GM19328 (cell line): ENCODE results near the gene CNGA3.

Experiments
- ATAC-seq: cut with Tn5 transposase; IDR thresholded peaks from one replicate; pipeline ENCODE4 v1.9.1; 2021; ENCODE audit warnings: mild to moderate bottlenecking, moderate library complexity; ENCODE audit not compliant: unreplicated experiment

CNGA3 gene

DNA sequence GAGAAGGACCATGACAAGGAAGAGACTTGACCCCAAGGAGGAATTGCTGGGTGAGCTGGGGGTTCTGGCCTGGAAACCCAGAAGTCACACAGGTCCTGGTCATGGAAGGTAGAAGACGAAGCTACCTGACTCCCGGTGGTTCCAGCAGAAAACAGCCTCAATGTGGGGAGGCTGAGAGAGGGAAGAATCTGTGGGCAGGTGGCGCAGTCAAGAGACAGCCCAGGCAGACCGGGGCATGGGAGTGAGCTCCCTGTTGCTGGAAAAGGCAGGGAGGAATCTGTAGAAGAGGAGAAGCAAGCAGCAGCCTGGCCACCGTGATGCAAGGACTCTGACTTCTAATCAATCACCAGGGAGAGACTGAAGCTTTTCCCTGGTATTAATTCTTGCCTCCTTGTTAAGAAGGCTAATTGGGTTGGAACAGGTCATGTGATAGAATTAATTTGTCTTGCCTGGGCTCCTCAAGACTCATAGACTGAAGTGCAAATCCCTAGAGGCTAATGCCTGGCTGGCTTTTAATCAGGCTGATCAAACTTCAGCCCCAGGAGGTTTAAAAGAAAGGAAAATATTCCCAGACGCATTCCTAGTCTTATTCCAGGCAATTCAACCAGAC, 30.1 kb downstream of the CNGA3 start:
- no peak for ATAC-seq

DNA sequence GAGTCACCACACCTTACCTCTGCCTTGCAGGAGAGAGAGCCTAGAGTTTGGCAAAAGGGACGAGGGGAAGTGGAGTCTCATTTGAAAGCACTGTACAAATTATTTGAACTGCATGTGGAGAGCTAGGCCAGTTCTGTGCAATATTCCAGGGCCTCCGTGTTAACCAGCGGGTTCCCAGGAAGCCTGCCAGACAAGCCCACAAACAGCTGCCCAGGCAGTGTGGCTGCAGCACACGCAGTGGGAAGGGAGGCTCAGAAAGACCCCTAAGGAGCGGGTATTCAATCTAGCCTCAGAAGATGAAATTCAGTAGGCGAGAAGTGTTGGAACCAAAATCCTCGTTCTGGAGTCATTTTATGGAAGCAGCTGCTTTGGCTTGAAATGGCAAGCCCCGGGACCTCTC, 30.7 kb downstream of the CNGA3 start:
- no peak for ATAC-seq

DNA sequence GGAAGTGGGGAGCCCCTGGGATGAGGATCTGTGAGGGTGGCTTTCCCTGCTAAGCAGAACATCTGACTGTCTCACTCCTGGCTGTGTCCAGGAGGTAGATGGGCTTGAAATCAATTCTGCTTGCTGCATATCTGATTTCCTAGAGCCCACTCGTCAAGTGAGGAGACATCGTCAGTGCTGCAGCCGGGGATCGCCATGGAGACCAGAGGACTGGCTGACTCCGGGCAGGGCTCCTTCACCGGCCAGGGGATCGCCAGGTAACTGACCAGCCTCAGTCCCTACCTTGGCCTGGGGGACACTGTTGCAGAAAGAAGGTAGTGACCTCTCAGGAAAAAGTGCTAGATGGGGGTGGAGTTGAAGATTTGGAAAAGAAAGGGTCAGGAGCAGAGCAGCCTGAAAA, 31.3 kb downstream of the CNGA3 start:
- no peak for ATAC-seq

DNA sequence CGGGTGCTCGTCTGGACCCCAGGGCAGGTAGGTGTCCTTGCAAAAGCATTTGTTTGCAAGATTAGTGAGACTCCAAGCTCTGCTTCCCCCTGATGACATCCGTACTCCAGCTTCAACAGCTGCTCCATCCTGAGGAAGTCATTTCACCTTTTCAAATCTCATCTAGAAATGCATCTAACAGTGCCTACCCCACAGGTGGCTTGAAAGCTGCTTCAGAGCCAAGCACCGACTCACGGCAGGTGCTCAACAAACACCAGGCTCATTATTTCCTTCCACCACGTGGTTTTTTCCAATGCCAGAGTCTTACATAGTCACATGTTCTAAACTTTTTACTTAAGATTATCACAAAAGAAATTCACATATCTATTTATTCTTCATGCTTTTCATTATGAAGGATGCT, 31.9 kb downstream of the CNGA3 start:
- ATAC-seq: no peak

DNA sequence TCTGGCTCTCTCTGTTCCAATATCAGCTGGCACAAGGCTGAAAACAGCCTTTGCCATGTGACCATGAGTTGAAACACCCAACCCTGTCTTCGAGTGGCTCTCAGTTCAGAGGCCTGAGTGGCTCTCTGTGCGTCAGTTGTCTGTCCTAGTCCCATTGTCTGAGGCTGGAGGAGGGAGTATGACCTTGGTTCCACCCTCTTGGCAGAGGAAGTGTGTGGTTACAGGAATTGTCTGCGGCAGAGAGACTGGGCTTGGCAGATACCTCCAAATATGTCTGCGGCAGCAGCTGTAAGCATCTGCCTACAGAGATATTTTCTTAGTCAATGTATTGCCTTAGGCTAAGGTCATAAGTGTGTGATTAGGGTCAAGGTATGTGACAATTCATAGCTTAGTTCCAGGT, 32.6 kb downstream of the CNGA3 start:
- ATAC-seq: no peak

DNA sequence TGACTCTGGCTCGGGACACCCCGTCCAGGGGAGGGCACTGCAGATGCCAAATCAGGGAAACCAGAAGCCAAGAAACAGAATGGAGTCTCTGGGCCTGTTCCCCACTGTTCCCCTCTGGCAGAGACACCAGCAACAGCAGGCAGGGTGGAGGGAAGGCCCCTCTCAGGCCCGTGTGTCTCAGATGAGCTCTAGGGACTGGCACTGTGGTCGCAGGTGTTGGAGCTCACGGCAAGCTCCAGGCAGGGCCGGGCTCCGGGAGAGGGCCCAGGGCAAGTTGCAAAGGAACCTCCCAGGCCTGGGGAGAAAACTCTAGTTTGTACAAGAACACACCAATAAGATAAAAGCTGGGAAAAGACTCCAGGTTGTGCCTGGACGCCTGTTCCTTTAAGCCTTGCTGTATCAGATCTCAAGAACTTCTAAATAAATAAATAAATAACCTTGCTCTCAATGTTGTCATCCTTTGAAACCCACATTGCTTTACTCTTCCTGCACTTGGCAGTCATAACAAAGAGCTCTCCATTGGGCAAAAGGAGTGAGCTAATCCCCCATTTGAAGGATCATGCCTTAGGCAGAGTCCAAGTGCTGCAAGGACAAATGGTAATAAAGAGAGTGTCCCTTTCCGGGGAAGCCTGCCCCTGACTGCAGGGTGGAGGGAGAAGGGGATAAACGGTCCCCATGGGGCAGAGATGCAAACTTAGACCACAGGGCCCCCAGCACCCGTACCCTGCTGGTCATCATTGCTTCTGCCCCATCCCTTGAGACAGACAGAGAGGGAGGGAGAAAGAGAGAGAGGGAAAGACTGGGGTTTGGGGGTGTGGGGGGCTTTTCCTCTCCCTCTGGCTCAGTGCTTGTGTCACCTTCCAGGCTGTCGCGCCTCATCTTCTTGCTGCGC, 33.3 kb downstream of the CNGA3 start:
- ATAC-seq: no peak

DNA sequence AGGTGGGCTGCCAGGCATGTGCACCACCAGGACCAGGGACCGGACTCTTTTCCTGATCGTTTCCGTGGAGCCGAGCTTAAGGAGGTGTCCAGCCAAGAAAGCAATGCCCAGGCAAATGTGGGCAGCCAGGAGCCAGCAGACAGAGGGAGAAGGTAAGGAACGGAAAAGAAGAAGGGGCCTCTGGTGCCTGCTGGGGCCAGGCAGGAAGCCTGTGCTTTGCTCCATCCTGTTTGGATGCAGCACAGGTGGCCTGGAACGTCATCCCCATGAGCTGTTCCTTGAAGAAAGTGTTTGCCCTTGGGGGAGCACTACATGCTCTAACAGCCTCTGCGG, 33.9 kb downstream of the CNGA3 start:
- ATAC-seq: no peak

DNA sequence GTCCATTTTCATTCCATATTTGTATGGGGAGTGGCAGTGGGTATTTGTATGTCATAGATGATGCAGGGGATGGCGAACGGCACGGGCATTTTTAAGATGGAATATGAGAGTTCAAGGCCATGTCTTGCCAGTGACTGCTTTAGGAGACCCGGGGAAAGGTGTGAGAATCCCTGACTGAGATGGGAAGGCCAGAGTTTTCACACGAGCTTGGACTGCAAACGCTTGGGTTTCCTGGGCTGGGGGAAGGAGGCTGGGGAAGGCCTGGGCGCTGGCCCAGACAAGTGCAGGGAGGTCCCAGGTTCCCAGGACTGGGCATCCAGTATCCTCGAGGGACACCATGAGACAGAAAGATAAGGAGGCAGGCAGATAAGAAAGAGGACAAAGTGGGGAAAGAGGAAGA, 35.2 kb downstream of the CNGA3 start:
- no peak for ATAC-seq

DNA sequence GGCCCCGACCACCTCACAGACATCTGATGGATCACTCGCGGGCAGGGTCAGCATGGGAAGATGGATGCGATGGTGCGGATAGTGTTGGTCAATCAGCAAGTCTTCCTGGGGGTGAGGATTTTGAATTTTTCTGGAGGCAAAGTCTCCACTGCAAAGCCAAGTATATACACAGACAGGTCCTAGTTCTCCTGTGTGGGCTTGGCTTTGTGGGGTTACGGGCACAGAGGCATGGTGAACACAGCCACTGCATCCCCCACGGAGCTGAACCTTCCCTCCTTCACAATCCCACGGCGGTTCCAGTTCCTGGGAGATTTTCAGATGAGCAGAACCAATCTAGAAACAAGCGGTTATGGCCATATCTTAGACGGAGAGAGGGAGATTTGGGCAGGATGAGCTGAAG, 35.8 kb downstream of the CNGA3 start:
- no peak for ATAC-seq

DNA sequence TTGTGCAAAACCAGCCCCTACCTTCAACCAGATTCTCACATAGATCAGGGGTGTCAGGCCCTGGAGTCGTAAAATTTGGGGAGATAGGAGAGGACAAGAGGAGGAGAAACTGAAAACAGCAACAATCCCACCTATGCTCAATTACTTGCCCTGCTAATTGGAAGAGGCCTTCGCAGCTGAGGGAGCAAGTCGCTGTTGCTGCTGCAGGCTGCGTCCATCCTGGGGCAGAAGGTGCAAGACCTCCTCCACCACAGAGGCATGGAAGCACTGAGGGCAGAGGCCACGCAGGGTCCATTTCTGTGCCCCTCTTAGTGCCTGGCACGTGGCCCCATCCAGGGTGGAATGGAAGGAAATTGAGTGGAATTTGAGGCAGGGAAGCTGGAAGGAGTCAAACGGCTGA, 36.5 kb downstream of the CNGA3 start:
- no peak for ATAC-seq

DNA sequence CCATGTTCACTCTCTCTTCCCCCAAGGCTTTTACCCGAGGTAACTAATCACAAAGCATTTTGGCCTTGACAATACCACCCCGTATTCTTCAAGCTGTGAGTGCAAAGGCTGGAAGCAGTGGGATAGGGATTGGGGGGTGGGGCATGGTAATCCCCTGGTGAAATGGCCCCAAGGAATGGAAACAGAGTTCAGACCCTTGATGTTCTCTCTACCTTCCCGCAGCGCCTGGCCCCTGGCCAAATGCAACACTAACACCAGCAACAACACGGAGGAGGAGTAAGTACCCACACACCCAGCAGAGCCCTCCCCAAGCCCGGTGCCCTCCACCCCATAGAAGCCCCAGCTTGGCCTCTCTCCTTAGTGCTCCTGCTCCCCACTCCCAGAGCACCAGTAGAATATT, 36.9 kb downstream of the CNGA3 start:
- ATAC-seq: no peak

DNA sequence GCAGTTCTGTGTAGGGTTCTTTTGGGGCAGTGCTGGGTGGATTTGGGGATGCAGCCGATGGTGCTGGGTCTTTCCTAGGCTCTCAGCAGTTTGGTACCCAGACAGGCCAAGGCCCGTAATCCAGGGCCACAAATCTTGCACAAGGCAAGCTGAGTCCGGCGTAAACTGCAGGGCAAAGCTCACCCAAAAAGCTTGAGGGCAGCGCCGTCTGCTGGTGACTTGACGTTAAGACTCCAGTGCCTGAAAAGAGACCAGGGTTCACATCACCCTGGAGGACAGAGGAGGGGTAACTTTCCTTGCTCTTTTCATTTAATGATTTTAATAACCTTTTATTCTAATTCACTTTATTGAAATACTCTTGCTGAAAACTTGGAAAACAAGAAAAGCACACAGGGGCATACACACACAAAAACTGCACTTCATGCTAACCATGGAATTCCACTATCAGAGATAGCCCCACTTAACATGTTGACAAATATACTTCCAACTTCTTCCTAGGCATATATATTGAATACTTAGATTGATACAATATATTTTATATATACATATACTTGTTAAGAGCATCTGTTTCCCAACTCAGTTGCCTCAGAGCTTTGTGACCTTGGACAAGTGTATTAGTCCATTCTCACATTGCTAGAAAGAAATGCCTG, 38.9 kb downstream of the CNGA3 start:
- ATAC-seq: no peak

DNA sequence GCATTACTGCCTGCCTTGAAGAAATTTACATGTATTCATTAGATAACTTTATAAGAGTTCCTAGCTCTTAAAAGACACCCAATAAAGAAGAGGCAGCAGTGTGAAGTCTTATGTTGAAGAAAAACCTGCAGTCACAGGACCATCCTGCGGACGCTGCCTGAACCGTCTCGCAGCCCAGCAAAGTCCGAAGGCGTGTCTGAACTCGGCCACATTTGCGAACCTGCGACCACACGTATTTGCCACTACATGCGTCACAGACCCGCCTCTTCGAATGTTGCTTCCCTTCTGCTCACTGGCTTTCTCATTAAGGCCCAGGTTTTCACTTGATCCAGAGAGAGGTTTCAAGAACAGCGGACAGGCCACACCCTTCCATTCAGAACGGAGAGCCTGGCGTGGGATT, 41.2 kb downstream of the CNGA3 start:
- ATAC-seq: no peak

DNA sequence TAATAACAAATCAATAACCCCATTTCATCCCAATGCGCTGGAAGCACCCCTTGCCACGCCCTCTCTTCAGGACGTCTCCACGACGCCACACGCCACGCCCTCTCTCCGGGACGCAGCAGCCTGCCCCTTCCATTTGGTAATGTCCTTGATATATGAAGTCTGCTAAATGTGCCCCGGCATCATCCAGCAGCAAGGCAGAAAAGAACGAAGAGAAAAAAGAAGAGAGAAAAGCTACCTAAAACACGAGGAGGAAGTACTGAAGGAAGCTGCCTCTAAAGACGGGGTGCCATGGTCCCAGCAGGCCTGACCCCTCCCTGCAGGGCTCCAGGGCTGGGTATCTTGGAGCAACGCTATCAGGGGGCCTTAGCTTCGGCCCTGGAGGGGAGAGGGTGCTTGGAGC, 41.8 kb downstream of the CNGA3 start:
- no peak for ATAC-seq

DNA sequence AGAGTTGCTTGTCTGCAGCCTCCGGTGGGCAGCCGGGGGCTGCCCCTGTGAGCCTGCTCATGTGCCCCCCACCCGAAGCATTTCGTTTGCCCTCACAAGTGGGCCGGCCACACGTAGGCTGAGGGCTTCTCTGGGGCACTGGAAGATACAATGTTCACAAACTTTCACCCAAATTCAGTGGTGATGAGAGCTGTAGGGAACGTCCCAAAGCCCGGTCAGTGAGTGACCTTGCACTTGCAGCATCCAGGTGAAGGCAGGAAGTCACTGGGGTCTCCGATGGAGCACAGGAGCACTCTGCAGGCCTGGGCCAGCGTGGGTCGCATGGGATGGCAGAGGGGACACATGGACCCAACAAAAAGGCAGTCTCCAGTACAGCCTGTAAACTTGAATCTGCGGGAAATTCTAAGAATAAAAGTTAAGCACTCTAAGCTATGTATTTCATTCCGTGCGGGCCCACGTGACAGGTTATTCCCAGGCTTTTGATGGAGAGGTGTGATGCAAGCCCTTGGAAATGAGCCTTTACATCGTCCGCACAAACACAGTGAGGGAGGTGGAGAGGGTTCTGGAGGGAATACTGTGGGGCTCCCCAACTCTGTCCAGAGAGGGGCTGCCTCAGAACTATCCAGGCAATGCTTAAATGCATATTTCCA, 42.5 kb downstream of the CNGA3 start:
- ATAC-seq: no peak

DNA sequence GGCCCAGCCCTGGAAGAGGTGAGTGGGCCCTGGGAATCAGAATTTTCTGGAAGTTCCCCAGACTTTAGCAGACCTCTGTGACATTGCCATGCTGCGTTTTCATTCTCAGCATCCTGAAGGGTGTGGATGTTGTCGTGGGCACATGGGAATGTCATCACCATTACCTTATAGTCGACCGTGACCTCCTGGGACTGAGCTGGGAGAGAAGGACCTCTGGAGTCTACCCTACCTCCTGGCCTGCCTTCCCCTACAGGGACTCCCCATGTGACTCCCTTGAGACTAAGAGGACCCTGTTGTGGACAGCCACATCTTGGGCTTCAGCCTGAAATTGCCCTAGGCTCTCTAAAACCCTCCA, 43.0 kb downstream of the CNGA3 start:
- no peak for ATAC-seq

DNA sequence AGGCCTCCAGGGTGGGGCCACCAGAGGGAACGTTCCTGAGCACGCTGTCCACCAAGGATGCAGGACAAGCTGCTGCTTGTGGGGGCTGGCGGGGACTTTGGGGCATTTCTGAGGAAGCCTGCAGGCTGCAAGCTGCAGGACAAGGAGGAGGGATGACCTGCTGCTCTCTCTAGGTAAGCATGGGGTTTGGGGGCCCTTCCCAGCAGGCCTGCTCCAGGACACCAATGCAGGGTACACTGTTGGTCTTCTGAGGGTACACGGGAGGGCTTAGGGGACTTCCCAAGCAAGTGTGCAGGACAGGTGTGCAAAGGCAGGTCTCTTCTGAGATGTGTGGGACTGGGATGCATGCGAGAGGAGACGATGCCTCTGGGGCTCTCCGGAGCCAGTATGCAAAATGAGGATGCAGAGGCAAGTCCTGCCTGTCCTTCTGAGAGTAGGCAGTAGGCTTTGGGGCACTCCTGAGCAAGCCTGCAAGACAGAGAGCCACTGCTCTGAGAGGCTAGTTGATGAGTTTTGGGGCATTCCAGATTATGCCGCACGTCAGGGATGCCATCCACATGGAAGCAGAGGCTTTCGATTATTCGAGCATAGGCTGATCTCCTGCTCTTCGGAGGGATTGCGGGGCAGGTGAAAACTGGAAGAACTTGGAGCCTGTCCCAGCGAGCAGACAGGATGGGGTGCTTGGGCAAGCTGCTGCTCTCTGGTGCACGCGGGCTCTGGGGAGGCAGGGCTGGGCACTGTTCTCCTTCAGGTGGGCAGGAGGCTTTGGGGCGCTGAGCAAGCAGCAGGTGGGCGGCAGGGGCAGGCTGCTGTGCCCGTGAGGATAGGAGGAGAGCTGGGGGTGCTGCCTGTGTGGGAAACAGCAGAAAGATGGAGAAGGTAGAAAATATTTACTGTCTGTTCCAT, 44.6 kb downstream of the CNGA3 start:
- no peak for ATAC-seq

DNA sequence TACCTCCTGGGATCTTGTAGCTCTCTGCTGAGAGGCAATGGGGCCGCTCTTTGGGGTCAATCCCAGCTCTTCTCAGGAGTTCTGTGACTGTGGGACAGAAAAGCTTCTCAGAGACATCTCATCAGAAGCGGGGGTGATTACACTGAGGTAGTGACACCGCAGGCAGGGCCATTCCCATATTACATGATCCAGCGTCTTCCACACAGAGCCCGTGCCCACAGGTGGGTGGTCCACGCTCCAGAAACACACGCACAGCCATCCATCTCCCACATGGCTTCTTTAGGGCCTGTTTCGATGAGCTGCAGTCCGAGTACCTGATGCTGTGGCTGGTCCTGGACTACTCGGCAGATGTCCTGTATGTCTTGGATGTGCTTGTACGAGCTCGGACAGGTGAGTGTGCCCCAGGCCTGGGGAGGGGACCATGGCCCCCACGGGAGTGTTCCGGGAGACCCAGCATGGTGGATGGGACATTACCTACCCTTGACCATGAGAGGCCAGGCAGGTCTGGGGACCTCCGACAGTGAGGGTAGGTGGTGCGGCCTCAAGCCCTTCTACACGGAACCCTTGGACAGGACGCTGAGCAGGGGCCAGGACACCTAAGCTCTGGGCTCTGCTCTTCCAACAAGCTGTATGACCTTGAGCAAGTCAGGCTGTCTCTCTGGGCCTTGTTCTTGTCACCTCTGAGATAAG, 45.5 kb downstream of the CNGA3 start:
- ATAC-seq: no peak

DNA sequence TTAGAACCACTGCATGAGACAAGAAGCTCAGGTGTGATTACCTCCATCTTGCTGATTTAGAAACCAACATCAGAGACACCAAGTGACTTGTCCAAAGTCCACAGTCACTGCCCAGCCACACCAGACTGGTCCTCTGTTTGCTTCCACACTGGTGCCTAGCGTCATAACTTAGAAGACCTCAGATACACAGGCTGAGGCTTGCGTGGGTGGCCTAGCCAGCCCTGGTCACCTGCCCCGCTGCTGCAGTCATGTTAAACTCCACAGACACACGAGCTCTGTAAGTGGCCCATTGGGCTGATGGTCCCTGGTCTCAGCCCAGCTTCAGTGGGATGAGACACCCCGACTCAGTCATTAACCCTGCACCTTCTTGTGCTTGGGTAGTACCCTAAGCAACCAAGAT, 47.1 kb downstream of the CNGA3 start:
- no peak for ATAC-seq

DNA sequence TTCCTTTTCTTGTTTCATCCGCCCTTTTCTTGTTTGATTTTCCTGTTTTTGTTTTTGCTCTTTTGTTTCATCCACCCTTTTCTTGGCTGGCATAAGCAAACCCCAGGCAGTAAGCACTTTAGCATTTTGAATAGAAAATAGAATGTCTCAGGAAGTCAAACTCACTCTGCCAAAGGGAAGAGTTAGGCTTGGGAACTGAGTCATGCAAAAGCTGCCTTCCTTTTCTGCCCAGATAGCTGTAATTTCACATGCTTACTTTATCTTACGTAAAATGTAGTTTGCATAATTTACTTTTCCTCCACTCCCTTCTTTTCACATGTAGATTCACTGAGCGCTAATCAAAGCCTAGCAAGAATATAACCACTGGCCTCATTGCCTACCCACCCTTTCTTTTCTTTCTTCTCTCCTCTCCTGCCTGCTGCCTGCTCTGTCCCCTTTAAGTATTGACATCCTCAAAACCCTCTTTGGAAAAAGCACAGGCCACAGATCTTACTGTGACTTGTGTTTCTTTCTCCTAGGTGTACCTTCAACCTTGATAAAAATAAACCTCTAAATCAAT, 48.4 kb downstream of the CNGA3 start:
- no peak for ATAC-seq
